GM20431 (cell line): Measurements from ENCODE around the gene PLXNA1.

Experiments
- in situ Hi-C: fragments of 300-500 bp; cut with MseI, MboI; formaldehyde crosslinking; loops from one replicate; pipeline ENCODE4 v1.15.0; 2020; ENCODE audit warnings: low sequenced_read_pairs; ENCODE audit not compliant: unreplicated experiment

Gene PLXNA1

DNA sequence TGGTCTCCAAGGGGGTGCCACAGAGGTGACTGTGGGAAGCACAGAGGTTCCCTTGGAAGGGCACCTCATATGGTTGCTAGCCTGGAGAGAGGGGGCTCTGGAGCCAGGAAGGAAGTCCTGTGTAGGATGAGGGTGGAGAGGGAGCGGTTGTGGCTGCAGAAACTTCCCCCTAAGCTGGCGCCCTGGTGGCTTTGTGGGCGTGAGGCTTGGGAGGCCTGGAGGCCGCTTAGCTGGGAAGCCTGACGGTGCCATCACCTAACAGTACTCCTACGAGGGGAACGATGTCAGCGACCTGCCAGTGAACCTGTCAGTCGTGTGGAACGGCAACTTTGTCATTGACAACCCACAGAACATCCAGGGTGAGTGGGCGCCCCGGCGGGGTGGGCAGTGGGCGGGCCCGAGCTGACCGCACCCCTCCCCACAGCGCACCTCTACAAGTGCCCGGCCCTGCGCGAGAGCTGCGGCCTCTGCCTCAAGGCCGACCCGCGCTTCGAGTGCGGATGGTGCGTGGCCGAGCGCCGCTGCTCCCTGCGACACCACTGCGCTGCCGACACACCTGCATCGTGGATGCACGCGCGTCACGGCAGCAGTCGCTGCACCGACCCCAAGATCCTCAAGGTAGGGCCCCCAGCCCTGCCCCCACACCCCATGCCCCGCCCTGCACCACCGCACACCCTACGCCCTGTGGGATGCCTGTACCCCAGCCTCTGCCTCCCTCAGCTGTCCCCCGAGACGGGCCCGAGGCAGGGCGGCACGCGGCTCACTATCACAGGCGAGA, 31.0 kb downstream of the PLXNA1 start:
- in situ Hi-C loops: no loop called here

DNA sequence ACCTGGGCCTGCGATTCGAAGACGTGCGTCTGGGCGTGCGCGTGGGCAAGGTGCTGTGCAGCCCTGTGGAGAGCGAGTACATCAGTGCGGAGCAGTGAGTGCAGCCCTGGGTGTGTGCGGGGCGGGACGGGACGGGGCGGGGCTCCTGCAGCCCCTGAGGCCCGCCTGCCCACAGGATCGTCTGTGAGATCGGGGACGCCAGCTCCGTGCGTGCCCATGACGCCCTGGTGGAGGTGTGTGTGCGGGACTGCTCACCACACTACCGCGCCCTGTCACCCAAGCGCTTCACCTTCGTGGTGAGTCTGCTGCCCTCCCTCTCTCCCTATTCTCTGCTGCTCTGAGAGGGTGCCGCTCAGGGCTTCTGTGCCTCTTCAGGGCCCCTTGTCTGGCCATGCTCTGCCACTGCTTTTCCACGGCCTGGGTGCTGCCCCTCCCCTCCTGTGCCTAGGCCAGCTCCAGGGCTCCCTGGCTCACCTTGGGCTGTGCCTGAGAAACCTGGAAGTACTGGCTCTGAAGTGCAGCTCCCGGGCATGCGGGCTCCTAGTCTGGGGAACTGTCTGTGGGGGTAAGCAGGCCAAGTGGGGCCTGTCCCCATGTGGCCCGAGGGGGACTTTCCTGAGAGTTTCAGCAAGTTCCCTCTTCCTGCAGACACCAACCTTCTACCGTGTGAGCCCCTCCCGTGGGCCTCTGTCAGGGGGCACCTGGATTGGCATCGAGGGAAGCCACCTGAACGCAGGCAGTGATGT, 31.8 kb downstream of the PLXNA1 start:
- in situ Hi-C loops: no loop called here

DNA sequence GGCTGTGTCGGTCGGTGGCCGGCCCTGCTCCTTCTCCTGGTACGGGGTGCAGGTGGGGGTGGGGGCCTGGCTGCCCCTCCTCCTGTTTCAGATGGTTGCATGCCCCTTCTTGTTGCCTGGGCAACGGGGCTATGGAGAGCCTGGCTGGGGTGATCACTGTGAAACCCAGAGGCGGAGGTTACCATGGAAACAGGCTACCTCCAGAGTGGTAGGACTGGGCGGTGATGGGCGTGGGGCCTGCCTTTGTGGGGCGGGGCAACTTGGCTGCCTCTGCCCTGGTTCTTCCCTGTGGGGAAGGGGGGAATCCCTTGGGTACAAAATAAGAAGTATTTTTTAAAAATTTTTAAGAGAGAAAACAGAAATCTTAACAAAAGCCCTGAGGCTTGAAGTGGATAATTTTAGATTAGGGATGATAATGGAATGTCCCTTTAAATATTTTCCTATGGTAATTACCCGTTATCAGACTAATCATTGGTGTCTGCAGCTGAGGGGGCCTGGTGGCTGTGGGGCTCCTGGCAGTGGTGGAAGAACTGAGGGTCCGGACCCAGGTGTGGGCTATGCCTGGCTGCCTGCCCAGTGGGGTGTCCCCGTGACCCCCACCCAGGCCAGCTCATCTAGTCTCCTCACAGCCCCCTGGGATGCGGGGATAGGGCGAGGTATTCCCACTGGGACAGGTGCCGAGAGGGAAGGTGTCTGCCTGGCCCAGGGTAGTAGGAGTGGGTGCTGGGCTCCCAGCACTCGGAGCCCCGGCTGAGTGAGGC, 32.5 kb downstream of the PLXNA1 start:
- in situ Hi-C loops: no loop called here

GRCh38 chr3:127016043-127016343, 33.1 kb downstream of the PLXNA1 start:
- in situ Hi-C loops: no loop called here

- in situ Hi-C loops: no loop called here
These were observed 33.5 kb downstream of the PLXNA1 start for GRCh38 chr3:127016461-127016860.

- in situ Hi-C loops: no loop called here
These were observed 34.3 kb downstream of the PLXNA1 start for GRCh38 chr3:127017229-127017628.

- in situ Hi-C loops: no loop called here
These were observed 34.9 kb downstream of the PLXNA1 start for GRCh38 chr3:127017781-127018180.

DNA sequence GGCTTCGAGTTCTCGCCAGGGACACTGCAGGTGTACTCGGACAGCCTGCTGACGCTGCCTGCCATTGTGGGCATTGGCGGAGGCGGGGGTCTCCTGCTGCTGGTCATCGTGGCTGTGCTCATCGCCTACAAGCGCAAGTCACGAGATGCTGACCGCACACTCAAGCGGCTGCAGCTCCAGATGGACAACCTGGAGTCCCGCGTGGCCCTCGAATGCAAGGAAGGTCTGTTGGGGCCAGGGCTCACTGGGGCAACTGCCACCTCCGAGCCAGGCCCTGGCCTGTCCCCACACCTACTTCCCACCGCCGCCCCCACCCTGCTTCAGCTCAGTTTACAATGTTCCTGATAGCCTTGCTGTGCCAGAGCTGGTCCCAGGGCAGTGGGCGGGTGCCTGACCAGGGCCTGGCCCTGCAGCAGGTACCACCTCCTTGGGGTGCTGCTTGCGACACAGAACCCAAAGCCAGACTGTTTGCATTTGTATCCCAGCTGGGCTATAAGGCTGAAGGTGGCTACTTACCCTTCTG, 35.5 kb downstream of the PLXNA1 start:
- in situ Hi-C loops: no loop called here

- in situ Hi-C loops: no loop called here
These were observed 36.5 kb downstream of the PLXNA1 start for GRCh38 chr3:127019449-127019848.

- in situ Hi-C loops: no loop called here
These were observed 37.6 kb downstream of the PLXNA1 start for GRCh38 chr3:127020543-127020942.

DNA sequence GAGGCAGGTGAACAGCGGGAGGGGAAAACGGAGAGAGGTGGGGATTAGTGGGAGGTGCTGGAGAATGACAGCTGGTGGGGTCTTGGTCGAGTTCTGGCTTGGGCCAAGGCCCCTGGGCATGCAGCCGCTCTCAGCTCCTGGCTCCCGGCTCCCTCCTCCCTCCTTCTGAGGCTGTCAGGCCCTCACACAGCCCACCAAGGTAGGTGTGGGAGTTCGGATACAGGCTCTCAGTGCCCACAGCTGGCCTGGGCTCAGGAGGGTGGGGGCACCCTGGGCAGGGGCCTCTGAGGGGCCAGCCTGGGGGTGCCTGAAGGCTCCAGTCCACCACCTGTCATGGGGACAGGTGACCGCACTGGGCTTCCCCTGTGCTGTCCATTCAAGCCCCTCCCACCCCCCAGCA, 39.9 kb downstream of the PLXNA1 start:
- in situ Hi-C loops: no loop called here

DNA sequence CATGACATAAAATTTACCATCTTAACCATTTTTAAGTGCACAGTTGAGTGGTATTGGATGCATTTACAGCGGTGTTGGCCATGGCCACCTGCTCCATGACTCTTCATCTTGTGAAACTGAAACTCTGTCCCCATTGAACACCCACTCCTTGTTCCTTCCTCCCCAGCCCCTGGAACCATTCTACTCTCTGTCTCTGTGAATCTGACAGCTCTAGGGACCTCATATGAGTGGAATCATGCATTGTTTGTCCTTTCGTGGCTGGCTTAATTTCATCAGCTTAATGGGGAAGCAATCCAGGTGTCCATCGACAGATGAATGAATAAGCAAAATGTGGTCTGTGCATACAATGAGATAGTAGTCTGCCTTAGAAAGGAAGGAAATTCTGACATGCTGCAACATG, 42.5 kb downstream of the PLXNA1 start:
- in situ Hi-C loops: no loop called here

- in situ Hi-C loops: no loop called here
These were observed 43.1 kb downstream of the PLXNA1 start for GRCh38 chr3:127026036-127026435.

GRCh38 chr3:127026661-127027060, 43.7 kb downstream of the PLXNA1 start:
- in situ Hi-C loops: no loop called here

GRCh38 chr3:127027061-127027735, 44.3 kb downstream of the PLXNA1 start:
- in situ Hi-C loops: no loop called here

DNA sequence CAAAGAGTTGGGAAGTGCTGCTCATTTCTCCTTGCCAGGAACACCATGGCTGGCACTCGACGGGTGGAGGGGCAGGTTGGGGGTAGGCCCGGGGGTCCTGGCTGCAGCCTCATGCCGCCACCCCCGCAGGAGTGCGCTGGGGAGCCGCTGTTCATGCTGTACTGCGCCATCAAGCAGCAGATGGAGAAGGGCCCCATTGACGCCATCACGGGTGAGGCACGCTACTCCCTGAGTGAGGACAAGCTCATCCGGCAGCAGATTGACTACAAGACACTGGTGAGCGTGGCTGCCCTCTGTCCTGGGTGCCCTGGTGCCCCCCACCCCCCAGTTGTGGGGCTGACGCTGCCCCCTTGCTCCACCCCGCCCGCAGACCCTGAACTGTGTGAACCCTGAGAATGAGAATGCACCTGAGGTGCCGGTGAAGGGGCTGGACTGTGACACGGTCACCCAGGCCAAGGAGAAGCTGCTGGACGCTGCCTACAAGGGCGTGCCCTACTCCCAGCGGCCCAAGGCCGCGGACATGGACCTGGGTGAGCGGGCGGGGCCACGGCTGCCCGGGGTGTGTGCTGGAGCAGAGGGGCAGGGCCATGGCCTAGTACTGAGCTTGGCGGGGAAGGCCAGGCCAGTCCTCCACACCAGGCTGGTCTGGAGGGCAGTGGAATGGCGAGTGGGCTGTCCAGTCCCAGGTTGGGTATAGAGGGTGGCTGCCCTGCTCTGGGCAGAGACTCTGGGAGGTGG, 45.1 kb downstream of the PLXNA1 start:
- in situ Hi-C loops: no loop called here

- in situ Hi-C loops: no loop called here
These were observed 46.1 kb downstream of the PLXNA1 start for GRCh38 chr3:127028781-127029657.

- in situ Hi-C loops: no loop called here
These were observed 47.0 kb downstream of the PLXNA1 start for GRCh38 chr3:127029658-127030507.
